Stomach (tissue), 4 donors: ENCODE results near the gene CYP26A1.

Source experiments
- CTCF ChIP-seq, 7 experiments: fragments of 450-650 bp in 4 of 7; fragments of 200-600 bp in 3 of 7; sonication (generic) in 3 of 7; IDR thresholded peaks; one replicate each; pipeline ENCODE4 v1.5.1; 2016 to 2019; ENCODE audit warnings: antibody characterized with exemption in 7 of 7, control low read depth in 2 of 7, mild to moderate bottlenecking in 1 of 7
- EP300 ChIP-seq: sonication (generic); formaldehyde crosslinking; IDR thresholded peaks from one replicate; pipeline ENCODE4 v1.6.1; 2017; ENCODE audit warnings: antibody characterized with exemption
- POLR2A ChIP-seq, 4 donors: fragments of 450-650 bp; IDR thresholded peaks; one replicate each; pipeline ENCODE4 v1.6.1; 2016; ENCODE audit warnings: antibody characterized with exemption in 4 of 4, control low read depth in 2 of 4, mild to moderate bottlenecking in 1 of 4, moderate library complexity in 1 of 4
- POLR2AphosphoS5 ChIP-seq, 3 donors: sonication (generic); formaldehyde crosslinking; IDR thresholded peaks; one replicate each; pipeline ENCODE4 v1.6.1; 2016; ENCODE audit warnings: antibody characterized with exemption in 3 of 3

GRCh38 chr10:93106631-93107072 is 33.0 kb downstream of the CYP26A1 start:
- TF ChIP-seq CTCF (IDR thresholded peaks at IDR 0.05), result no peak
- no peak for TF ChIP-seq EP300
- TF ChIP-seq POLR2A (IDR thresholded peaks at IDR 0.05), result no peak
- no peak for TF ChIP-seq POLR2AphosphoS5 (IDR thresholded peaks at IDR 0.05)
